Activated CD8-positive, alpha-beta T cell treated with anti-CD3 and anti-CD28 coated beads, Interleukin-2, amount 10 ng/mL, durations not matched to agents 7 days and 5 days (primary cell): ENCODE data around the gene APPBP2. TPM values are rescaled to one million over a fixed set of nuclear protein-coding genes. Genes with fewer than 3 reads are reported as not detected.
A peak's percentile ranks its signal among the peaks of the same experiment; 100 is the strongest.
"Not testable (repeated sequence)": the region's sequence is repeated elsewhere in the genome, so short reads cannot be mapped to it uniquely, and the experiment has no call there.

Experiments used
- ATAC-seq: fragments of 150-1000 bp; cut with Tn5 transposase; one replicate; pipeline ENCODE4 v1.10.0; 2021; ENCODE audit warnings: moderate library complexity
- CTCF ChIA-PET: fragments of 350-600 bp; sonication (Branson Sonifier 250); formaldehyde crosslinking; loops from one replicate; lab custom pipeline; 2021; ENCODE audit warnings: antibody characterized with exemption; lab: Charles Lee
- POLR2A ChIA-PET: fragments of 350-600 bp; sonication (Branson Sonifier 250); formaldehyde crosslinking; loops from one replicate; lab custom pipeline; 2021; ENCODE audit warnings: antibody characterized with exemption; lab: Charles Lee
- DNase-seq: peaks from one replicate; pipeline ENCODE4 v3.0.0-alpha.2; 2020
- H3K27ac Mint-ChIP-seq: one replicate; pipeline ENCODE4 v1.8.0; 2021; ENCODE audit warnings: mild to moderate bottlenecking, mixed read lengths
- H3K27me3 Mint-ChIP-seq: one replicate; pipeline ENCODE4 v1.8.0; 2021; ENCODE audit warnings: low read depth, mixed read lengths
- H3K36me3 Mint-ChIP-seq: one replicate; pipeline ENCODE4 v1.8.0; 2021; ENCODE audit warnings: low read depth, mixed read lengths
- H3K4me1 Mint-ChIP-seq: one replicate; pipeline ENCODE4 v1.8.0; 2021; ENCODE audit warnings: low read depth, mixed read lengths
- H3K4me3 Mint-ChIP-seq: one replicate; pipeline ENCODE4 v1.8.0; 2021; ENCODE audit warnings: mild to moderate bottlenecking, mixed read lengths
- H3K9me3 Mint-ChIP-seq: one replicate; pipeline ENCODE4 v1.8.0; 2022; ENCODE audit warnings: mixed read lengths; ENCODE audit not compliant: insufficient read depth
- total RNA-seq, 2 experiments: library from RNA; stranded (reverse); gene quantifications; one replicate each; pipeline ENCODE4 v1.2.3, GENCODE V29; 2021

The APPBP2 gene
- total RNA-seq, 2 experiments from 2014 or later = 25.9 to 27.2 TPM

GRCh38 chr17:60528828-60529227, 2.8 kb upstream of the APPBP2 start:
- Mint-ChIP-seq H3K9me3 (no peaks in the 10 kb centered on the region), H3K4me3 (no peak overlapping the region), H3K36me3 (peaks cover 3% of the 10 kb centered on the region), H3K27ac (no peak overlapping the region), H3K4me1 (peaks cover 27% of the 10 kb centered on the region), H3K27me3 (peaks cover 2% of the 10 kb centered on the region)
- ChIA-PET POLR2A (no interaction called here), CTCF (interaction anchor here (0.6 kb wide), 1 partner anchor 35 kb away, joined by 3 read pairs; no protein-coding TSS in a partner anchor)
- no peak for DNase-seq
- no peak for ATAC-seq

GRCh38 chr17:60527701-60528100, 1.7 kb upstream of the APPBP2 start:
- ATAC-seq (no peak), DNase-seq (no peak)
- Mint-ChIP-seq H3K36me3 (peaks cover 3% of the 10 kb centered on the region), H3K27ac (no peak overlapping the region), H3K4me3 (peak overlapping the region; percentile 5), H3K9me3 (no peaks in the 10 kb centered on the region), H3K4me1 (peaks cover 31% of the 10 kb centered on the region), H3K27me3 (peaks cover 2% of the 10 kb centered on the region)
- CTCF ChIA-PET = no interaction called here
- POLR2A ChIA-PET = no interaction called here

- no peak for ATAC-seq
- H3K9me3 Mint-ChIP-seq = no peaks in the 10 kb centered on the region
- DNase-seq = no peak
- H3K4me1 Mint-ChIP-seq = peaks cover 31% of the 10 kb centered on the region
- peaks cover 3% of the 10 kb centered on the region for H3K36me3 Mint-ChIP-seq
- H3K27me3 Mint-ChIP-seq = peaks cover 2% of the 10 kb centered on the region
- POLR2A ChIA-PET = no interaction called here
- CTCF ChIA-PET = interaction anchor here (0.6 to 1.4 kb wide), 7 partner anchors 9 to 328 kb away, joined by 3 to 6 read pairs (median 3); no protein-coding TSS in a partner anchor
- H3K27ac Mint-ChIP-seq = peak overlapping the region; percentile 94
- peak overlapping the region; percentile 95 for H3K4me3 Mint-ChIP-seq
These were observed 684 bp upstream of the APPBP2 start for GRCh38 chr17:60526726-60527125.

GRCh38 chr17:60525328-60525684, 736 bp downstream of the APPBP2 start:
- ATAC-seq = no peak

GRCh38 chr17:60524463-60525327, 1.3 kb downstream of the APPBP2 start:
- ATAC-seq (no peak), DNase-seq (no peak)
- Mint-ChIP-seq H3K4me3 (peak overlapping the region; percentile 95), H3K9me3 (no peaks in the 10 kb centered on the region), H3K27ac (peak overlapping the region; percentile 94), H3K36me3 (peaks cover 11% of the 10 kb centered on the region), H3K4me1 (peaks cover 30% of the 10 kb centered on the region), H3K27me3 (no peaks in the 10 kb centered on the region)
- ChIA-PET CTCF (no interaction called here), POLR2A (interaction anchor here (0.7 to 1.3 kb wide), 3 partner anchors 15 to 75 kb away, joined by 3 to 7 read pairs (median 4); partner anchors contain the start of gene PPM1D)

More at GRCh38 chr17:60525328-60525684, 736 bp downstream of the APPBP2 start:
- POLR2A ChIA-PET = interaction anchor here (0.7 to 1.0 kb wide), 2 partner anchors 16 to 74 kb away, joined by 3 to 7 read pairs; partner anchors contain the start of gene PPM1D
- H3K4me3 Mint-ChIP-seq = peak overlapping the region; percentile 95
- peaks cover 2% of the 10 kb centered on the region for H3K27me3 Mint-ChIP-seq
- H3K36me3 Mint-ChIP-seq = peaks cover 11% of the 10 kb centered on the region
- H3K4me1 Mint-ChIP-seq = peaks cover 30% of the 10 kb centered on the region
- peak overlapping the region; percentile 94 for H3K27ac Mint-ChIP-seq
- no peak for DNase-seq
- CTCF ChIA-PET = no interaction called here
- no peaks in the 10 kb centered on the region for H3K9me3 Mint-ChIP-seq

- DNase-seq (no peak), ATAC-seq (no peak)
- Mint-ChIP-seq H3K27ac (no peak overlapping the region), H3K9me3 (no peaks in the 10 kb centered on the region), H3K4me1 (peaks cover 30% of the 10 kb centered on the region), H3K4me3 (peak overlapping the region; percentile 95), H3K27me3 (no peaks in the 10 kb centered on the region), H3K36me3 (peaks cover 14% of the 10 kb centered on the region)
- CTCF ChIA-PET = no interaction called here
- POLR2A ChIA-PET = interaction anchor here (0.6 to 1.3 kb wide), 2 partner anchors 76 to 154 kb away, joined by 3 to 4 read pairs; partner anchors contain the start of genes BCAS3 and PPM1D
These were observed 2.2 kb downstream of the APPBP2 start for GRCh38 chr17:60523822-60524221.

GRCh38 chr17:60522889-60523626, 3.0 kb downstream of the APPBP2 start:
- CTCF ChIA-PET = no interaction called here
- DNase-seq (no peak), ATAC-seq (no peak)
- Mint-ChIP-seq H3K27ac (no peak overlapping the region), H3K4me1 (peaks cover 30% of the 10 kb centered on the region), H3K36me3 (peaks cover 14% of the 10 kb centered on the region), H3K4me3 (no peak overlapping the region), H3K9me3 (no peaks in the 10 kb centered on the region), H3K27me3 (no peaks in the 10 kb centered on the region)
- POLR2A ChIA-PET = interaction anchor here (0.6 kb wide), 1 partner anchor 154 kb away, joined by 3 read pairs; the partner anchor contains the start of gene BCAS3

- no peaks in the 10 kb centered on the region for H3K9me3 Mint-ChIP-seq
These were observed 6.2 kb downstream of the APPBP2 start for GRCh38 chr17:60519795-60520194.

GRCh38 chr17:60515683-60516082, 10.4 kb downstream of the APPBP2 start:
- CTCF ChIA-PET, POLR2A ChIA-PET: not testable (repeated sequence)
- H3K36me3 Mint-ChIP-seq = peaks cover 25% of the 10 kb centered on the region

More at GRCh38 chr17:60519795-60520194, 6.2 kb downstream of the APPBP2 start:
- no peak overlapping the region for H3K27ac Mint-ChIP-seq
- no peak overlapping the region for H3K4me3 Mint-ChIP-seq
- POLR2A ChIA-PET = no interaction called here
- H3K4me1 Mint-ChIP-seq = peaks cover 17% of the 10 kb centered on the region
- H3K36me3 Mint-ChIP-seq = peaks cover 19% of the 10 kb centered on the region
- CTCF ChIA-PET = no interaction called here
- ATAC-seq = no peak
- no peaks in the 10 kb centered on the region for H3K27me3 Mint-ChIP-seq
- DNase-seq = no peak

GRCh38 chr17:60515199-60515598, 10.8 kb downstream of the APPBP2 start:
- CTCF ChIA-PET, H3K27ac Mint-ChIP-seq, ATAC-seq, DNase-seq, H3K4me3 Mint-ChIP-seq, H3K9me3 Mint-ChIP-seq, H3K27me3 Mint-ChIP-seq, POLR2A ChIA-PET, H3K4me1 Mint-ChIP-seq: not testable (repeated sequence)
- H3K36me3 Mint-ChIP-seq = peaks cover 23% of the 10 kb centered on the region

More at GRCh38 chr17:60515683-60516082, 10.4 kb downstream of the APPBP2 start:
- H3K4me3 Mint-ChIP-seq, H3K27ac Mint-ChIP-seq, H3K27me3 Mint-ChIP-seq, ATAC-seq, H3K9me3 Mint-ChIP-seq, H3K4me1 Mint-ChIP-seq, DNase-seq: not testable (repeated sequence)

GRCh38 chr17:60514500-60514899, 11.5 kb downstream of the APPBP2 start:
- Mint-ChIP-seq H3K4me1 (peaks cover 3% of the 10 kb centered on the region), H3K4me3 (no peak overlapping the region), H3K27me3 (no peaks in the 10 kb centered on the region), H3K9me3 (no peaks in the 10 kb centered on the region), H3K36me3 (peaks cover 23% of the 10 kb centered on the region), H3K27ac (no peak overlapping the region)
- CTCF ChIA-PET = no interaction called here
- no peak for ATAC-seq
- DNase-seq = no peak
- POLR2A ChIA-PET = no interaction called here
